IMR-90 (cell line): Measurements from ENCODE around the gene DAG1. TPM values are rescaled to one million over a fixed set of nuclear protein-coding genes. Genes with fewer than 3 reads are reported as not detected.

Experiments
- ATAC-seq: fragments of 200-7000 bp; cut with Tn5 transposase; 2 replicates; pipeline ENCODE4 v1.9.1; 2020; ENCODE audit warnings: low read depth, mild to moderate bottlenecking, moderate library complexity
- BruUV-seq: library from RNA; stranded (reverse); fragments of 400-500 nt; replicated peaks from 2 replicates; lab custom pipeline; 2021; lab: Mats Ljungman, UMichigan
- CTCF ChIA-PET: fragments of 300-600 bp; formaldehyde crosslinking; extraction: SDS; loops from one replicate; lab custom pipeline; 2021; ENCODE audit warnings: antibody characterized with exemption; lab: Yijun Ruan, JAX
- POLR2A ChIA-PET: fragments of 300-600 bp; sonication (Branson Sonifier 250); formaldehyde crosslinking; loops from one replicate; lab custom pipeline; 2022; ENCODE audit warnings: antibody characterized with exemption; ENCODE audit not compliant: unreplicated experiment; lab: Charles Lee
- DNase-seq: peaks from one replicate; pipeline ENCODE4 v3.0.0; 2013
- H2AFZ ChIP-seq: replicated peaks from 2 replicates; pipeline ENCODE3; 2013; ENCODE audit warnings: low read length, mild to moderate bottlenecking; ENCODE audit not compliant: poor library complexity
- H2AK5ac ChIP-seq: 2 replicates; pipeline ENCODE4 v1.6.1; 2013; ENCODE audit warnings: low read depth, low read length, inconsistent platforms
- H2AK9ac ChIP-seq: replicated peaks from 2 replicates; pipeline ENCODE3; 2013; ENCODE audit warnings: mild to moderate bottlenecking, low read depth, low read length, moderate library complexity; ENCODE audit not compliant: poor library complexity
- H2BK120ac ChIP-seq: 2 replicates; pipeline ENCODE4 v1.6.1; 2013; ENCODE audit warnings: low read depth, low read length, inconsistent platforms
- H2BK15ac ChIP-seq: 3 replicates; pipeline ENCODE4 v1.6.1; 2013; ENCODE audit warnings: low read depth, low read length, inconsistent platforms
- H2BK20ac ChIP-seq: 2 replicates; pipeline ENCODE4 v1.6.1; 2013; ENCODE audit warnings: low read depth, mild to moderate bottlenecking, inconsistent platforms, low read length, moderate library complexity
- H2BK5ac ChIP-seq: 2 replicates; pipeline ENCODE4 v1.6.1; 2013; ENCODE audit warnings: mild to moderate bottlenecking, low read depth, low read length, inconsistent platforms; ENCODE audit not compliant: poor library complexity, severe bottlenecking
- H3K14ac ChIP-seq: replicated peaks from 2 replicates; pipeline ENCODE4 v1.6.1; 2013; ENCODE audit warnings: low read depth, low read length, inconsistent platforms
- H3K18ac ChIP-seq: 2 replicates; pipeline ENCODE4 v1.6.1; 2013; ENCODE audit warnings: low read depth, low read length, control low read depth
- H3K23ac ChIP-seq: 2 replicates; pipeline ENCODE4 v1.6.1; 2013; ENCODE audit warnings: low read depth, low read length, inconsistent platforms
- H3K27ac ChIP-seq: 2 replicates; pipeline ENCODE4 v1.5.1; 2013; ENCODE audit warnings: mild to moderate bottlenecking, control low read depth, low read length; ENCODE audit not compliant: insufficient read depth
- H3K27me3 ChIP-seq: 2 replicates; pipeline ENCODE4 v1.6.1; 2013; ENCODE audit warnings: low read length; ENCODE audit not compliant: control insufficient read depth, insufficient read depth
- H3K36me3 ChIP-seq: 2 replicates; pipeline ENCODE4 v1.6.1; 2013; ENCODE audit warnings: low read length, mixed read lengths; ENCODE audit not compliant: control insufficient read depth, insufficient read depth
- H3K4ac ChIP-seq: 2 replicates; pipeline ENCODE4 v1.6.1; 2013; ENCODE audit warnings: low read depth, low read length, inconsistent platforms
- H3K4me1 ChIP-seq: 2 replicates; pipeline ENCODE4 v1.6.1; 2013; ENCODE audit warnings: low read length, mixed read lengths; ENCODE audit not compliant: control insufficient read depth, insufficient read depth
- H3K4me2 ChIP-seq: 2 replicates; pipeline ENCODE4 v1.6.1; 2013; ENCODE audit warnings: low read depth, mild to moderate bottlenecking, control low read depth, low read length, moderate library complexity
- H3K4me3 ChIP-seq: 2 replicates; pipeline ENCODE4 v1.5.1; 2013; ENCODE audit warnings: low read depth, mild to moderate bottlenecking, control low read depth, low read length, moderate library complexity; ENCODE audit not compliant: insufficient read depth
- H3K56ac ChIP-seq: 2 replicates; pipeline ENCODE4 v1.6.1; 2013; ENCODE audit warnings: low read length, inconsistent platforms; ENCODE audit not compliant: insufficient read depth; ENCODE audit errors: extremely low read depth
- H3K79me1 ChIP-seq, 2 experiments: 2 replicates each; pipeline ENCODE4 v1.6.1; 2013; ENCODE audit warnings: low read length in 2 of 2, inconsistent platforms in 1 of 2, low read depth in 1 of 2
- H3K9ac ChIP-seq: 2 replicates; pipeline ENCODE4 v1.6.1; 2013; ENCODE audit warnings: low read depth, low read length, control low read depth
- H3K9me1 ChIP-seq: 2 replicates; pipeline ENCODE4 v1.6.1; 2013; ENCODE audit warnings: low read length, inconsistent platforms; ENCODE audit not compliant: insufficient read depth
- H3K9me3 ChIP-seq: 2 replicates; pipeline ENCODE4 v1.6.1; 2013; ENCODE audit warnings: low read length; ENCODE audit not compliant: control insufficient read depth, insufficient read depth
- H4K20me1 ChIP-seq: 2 replicates; pipeline ENCODE4 v1.6.1; 2013; ENCODE audit warnings: low read length, inconsistent platforms; ENCODE audit not compliant: insufficient read depth
- H4K5ac ChIP-seq: 2 replicates; pipeline ENCODE4 v1.6.1; 2013; ENCODE audit warnings: mild to moderate bottlenecking, low read depth, low read length, control low read depth
- H4K8ac ChIP-seq, 2 experiments: 2 replicates each; pipeline ENCODE4 v1.6.1; 2013; ENCODE audit warnings: low read depth in 2 of 2, low read length in 2 of 2, control low read depth in 1 of 2, inconsistent platforms in 1 of 2
- H4K91ac ChIP-seq: 2 replicates; pipeline ENCODE4 v1.6.1; 2013; ENCODE audit warnings: low read depth, low read length, inconsistent platforms; ENCODE audit not compliant: insufficient read depth
- CHD1 ChIP-seq: IDR thresholded peaks from 2 replicates; pipeline ENCODE4 v1.6.1; 2012; ENCODE audit warnings: low read depth, low read length, improper control_type of control experiment
- MXI1 ChIP-seq: IDR thresholded peaks from 2 replicates; pipeline ENCODE4 v1.6.1; 2012; ENCODE audit warnings: low read depth, mild to moderate bottlenecking, low read length, moderate library complexity, borderline replicate concordance
- NFE2L2 ChIP-seq: fragments of 150-350 bp; IDR thresholded peaks from 2 replicates; pipeline ENCODE4 v1.6.1; 2016; ENCODE audit warnings: low read depth, mild to moderate bottlenecking, low read length
- POLR2A ChIP-seq: IDR thresholded peaks from 2 replicates; pipeline ENCODE4 v1.6.1; 2012; ENCODE audit warnings: mild to moderate bottlenecking, low read depth, low read length
- RAD21 ChIP-seq: IDR thresholded peaks from 2 replicates; pipeline ENCODE4 v1.6.1; 2012; ENCODE audit warnings: low read length, improper control_type of control experiment
- WGBS, 2 experiments: methylation state at CpG; one replicate each; pipeline versions ENCODE4 v1.1.5 to v1.1.7; 2013; ENCODE audit warnings: missing lambda C conversion rate in 2 of 2; ENCODE audit not compliant: insufficient read length in 1 of 2; ENCODE audit errors: extremely low coverage in 2 of 2; 5-methylcytosine and 5-hydroxymethylcytosine counted together
- dilution Hi-C: fragments of 300-500 bp; cut with HindIII; formaldehyde crosslinking; loops from one replicate; pipeline ENCODE4 v1.14.3; 2018; ENCODE audit warnings: low sequenced_read_pairs; ENCODE audit not compliant: unreplicated experiment
- in situ Hi-C: fragments of 300-500 bp; cut with MboI; formaldehyde crosslinking; loops from 3 replicates; pipeline ENCODE4 v1.14.3; 2019; ENCODE audit warnings: low sequenced_read_pairs, inconsistent platforms, mixed read lengths
- intact Hi-C: fragments of 100-400 bp; cut with micrococcal nuclease; formaldehyde crosslinking; loops from 2 replicates; pipeline ENCODE4 v1.10.0; 2022
- polyA plus RNA-seq, 3 experiments: library from polyadenylated mRNA; depleted of rRNA; stranded (reverse); fragments of >200 nt; gene quantifications; 2 replicates each; pipeline ENCODE4 v1.2.3, GENCODE V29; 2012; ENCODE audit warnings: low replicate concordance in 1 of 3
- total RNA-seq: library from RNA; depleted of rRNA; stranded (reverse); fragments of >200 nt; gene quantifications from 2 replicates; pipeline ENCODE4 v1.2.3, GENCODE V29; 2012
- TF ChIP-seq, protein P1 (sequence below): fragments of 150-350 bp; IDR thresholded peaks from 2 replicates; pipeline ENCODE4 v1.6.1; 2017; ENCODE audit warnings: mild to moderate bottlenecking, antibody characterized with exemption, low read length, low read depth
- TF ChIP-seq, protein P2 (sequence below): fragments of 150-350 bp; IDR thresholded peaks from 2 replicates; pipeline ENCODE4 v1.6.1; 2016; ENCODE audit warnings: low read depth, mild to moderate bottlenecking, low read length, moderate library complexity, borderline replicate concordance

DAG1 gene
- total and polyA plus RNA-seq, 2 of the 4 experiments (the other 2 are of a cell fraction): 31.0 to 40.2 TPM

DNA sequence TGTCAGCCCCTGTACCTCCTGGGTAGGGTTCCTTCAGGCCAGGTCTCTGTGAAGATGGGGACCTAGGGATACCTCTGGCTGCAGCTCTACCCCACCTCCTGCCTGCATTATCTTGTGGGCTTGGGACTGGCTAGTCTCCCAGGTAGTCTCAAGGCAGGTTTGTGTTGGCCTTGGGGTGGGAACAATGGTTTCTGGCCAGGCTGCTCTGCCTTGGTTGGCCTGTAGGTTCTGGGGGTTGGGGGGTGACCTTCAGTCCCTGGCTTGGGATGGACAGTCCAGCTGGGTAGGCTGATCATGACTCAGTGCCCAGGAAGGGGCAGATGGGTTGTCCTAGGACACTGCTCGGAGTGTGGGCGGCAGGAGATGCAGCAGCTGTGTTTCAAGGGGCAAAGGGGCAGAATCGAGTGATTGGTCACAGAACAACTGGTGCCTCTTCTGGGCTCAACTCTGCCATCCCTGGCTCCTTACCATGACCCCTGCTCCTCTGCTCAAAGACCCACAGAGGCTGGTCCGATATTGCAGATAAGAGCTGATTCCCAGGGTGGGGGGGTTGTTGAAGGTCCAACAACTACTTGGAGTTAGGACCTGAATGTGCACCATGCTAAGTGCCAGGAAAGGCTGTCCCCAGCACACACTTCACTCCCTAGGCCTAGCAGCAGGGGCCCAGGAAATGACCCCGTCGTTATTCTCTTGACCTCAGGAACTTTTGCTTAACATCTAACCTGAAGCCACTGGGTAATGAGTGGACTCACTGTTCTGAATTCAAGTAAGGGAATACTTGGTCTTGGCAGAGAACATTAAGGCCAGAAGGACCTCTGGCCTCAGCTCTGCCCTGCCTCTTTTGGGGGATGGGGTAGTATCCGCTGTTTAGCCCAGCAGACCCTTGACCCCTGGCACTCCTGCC lies 66.2 kb downstream of the DAG1 start:
- H2BK15ac ChIP-seq: no peak overlapping the region
- no peak for ATAC-seq
- H3K9me1 ChIP-seq: peaks cover 9% of the 10 kb centered on the region; the same call in 1 of the 2 replicates
- no peak overlapping the region for H3K23ac ChIP-seq
- H2AK9ac ChIP-seq: peak overlapping the region; percentile 63
- CTCF ChIA-PET: no interaction called here
- H3K14ac ChIP-seq: no peak overlapping the region
- H4K20me1 ChIP-seq: no peaks in the 10 kb centered on the region; the same call in 1 of the 2 replicates
- H3K4me3 ChIP-seq: no peak overlapping the region
- H3K9me3 ChIP-seq: no peaks in the 10 kb centered on the region
- H2AFZ ChIP-seq: peak overlapping the region; percentile 46
- POLR2A ChIA-PET: no interaction called here
- no TSS peak for BruUV-seq
- no peak overlapping the region for H3K9ac ChIP-seq
- H3K4ac ChIP-seq: no peak overlapping the region
- peak; percentile 4 for DNase-seq
- no peak overlapping the region for H3K27ac ChIP-seq
- peaks cover 12% of the 10 kb centered on the region for H3K4me1 ChIP-seq
- H2BK20ac ChIP-seq: no peak overlapping the region
- in situ Hi-C loops (loop anchor here (5.0 kb wide), 1 partner anchor 141 kb away; no protein-coding TSS in a partner anchor), intact Hi-C loops (no loop called here), dilution Hi-C loops (no loop called here)
- no peak overlapping the region for H3K4me2 ChIP-seq
- H4K5ac ChIP-seq: no peak overlapping the region
- H3K27me3 ChIP-seq: no peaks in the 10 kb centered on the region
- no peak overlapping the region for H2BK120ac ChIP-seq
- no peak overlapping the region for H3K56ac ChIP-seq
- no peak overlapping the region for H3K18ac ChIP-seq
- no peak for TF ChIP-seq NFE2L2
- TF ChIP-seq POLR2A: no peak
- TF ChIP-seq, protein P1, sequence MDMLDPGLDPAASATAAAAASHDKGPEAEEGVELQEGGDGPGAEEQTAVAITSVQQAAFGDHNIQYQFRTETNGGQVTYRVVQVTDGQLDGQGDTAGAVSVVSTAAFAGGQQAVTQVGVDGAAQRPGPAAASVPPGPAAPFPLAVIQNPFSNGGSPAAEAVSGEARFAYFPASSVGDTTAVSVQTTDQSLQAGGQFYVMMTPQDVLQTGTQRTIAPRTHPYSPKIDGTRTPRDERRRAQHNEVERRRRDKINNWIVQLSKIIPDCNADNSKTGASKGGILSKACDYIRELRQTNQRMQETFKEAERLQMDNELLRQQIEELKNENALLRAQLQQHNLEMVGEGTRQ: no peak
- TF ChIP-seq RAD21: no peak
- TF ChIP-seq CHD1: no peak
- no peak for TF ChIP-seq MXI1
- TF ChIP-seq, protein P2, sequence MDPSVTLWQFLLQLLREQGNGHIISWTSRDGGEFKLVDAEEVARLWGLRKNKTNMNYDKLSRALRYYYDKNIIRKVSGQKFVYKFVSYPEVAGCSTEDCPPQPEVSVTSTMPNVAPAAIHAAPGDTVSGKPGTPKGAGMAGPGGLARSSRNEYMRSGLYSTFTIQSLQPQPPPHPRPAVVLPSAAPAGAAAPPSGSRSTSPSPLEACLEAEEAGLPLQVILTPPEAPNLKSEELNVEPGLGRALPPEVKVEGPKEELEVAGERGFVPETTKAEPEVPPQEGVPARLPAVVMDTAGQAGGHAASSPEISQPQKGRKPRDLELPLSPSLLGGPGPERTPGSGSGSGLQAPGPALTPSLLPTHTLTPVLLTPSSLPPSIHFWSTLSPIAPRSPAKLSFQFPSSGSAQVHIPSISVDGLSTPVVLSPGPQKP: no peak
- WGBS, 2 experiments: 90% methylated on average over 2 of the region's 7 CpGs; no CpG with 5 or more reads in 1 of the 2 experiments
- H2BK5ac ChIP-seq: no peak overlapping the region
- H3K36me3 ChIP-seq: peaks cover 13% of the 10 kb centered on the region
- no peaks in the 10 kb centered on the region; a peak in 2 of 4 replicates for H3K79me1 ChIP-seq
- no peak overlapping the region for H4K8ac ChIP-seq
- no peak overlapping the region for H4K91ac ChIP-seq
- no peak overlapping the region for H2AK5ac ChIP-seq
